HepG2 (cell line): ENCODE data around the gene ARGLU1. TPM values are rescaled to one million over a fixed set of nuclear protein-coding genes. Genes with fewer than 3 reads are reported as not detected.

ENCODE experiments used
- BRF2 ChIP-seq: sonication (generic); formaldehyde crosslinking; IDR thresholded peaks from 2 replicates; pipeline ENCODE4 v1.8.1; 2022; ENCODE audit warnings: mild to moderate bottlenecking, missing genetic modification reagents
- CEBPG ChIP-seq: IDR thresholded peaks from 2 replicates; pipeline ENCODE4 v1.6.1; 2016
- KMT2A ChIP-seq: sonication (generic); formaldehyde crosslinking; IDR thresholded peaks from 2 replicates; pipeline ENCODE4 v1.4.0; 2020; ENCODE audit warnings: missing genetic modification reagents
- MBD4 ChIP-seq: IDR thresholded peaks from 2 replicates; pipeline ENCODE4 v1.6.1; 2012; ENCODE audit warnings: low read length, inconsistent platforms, borderline replicate concordance
- MTA3 ChIP-seq: sonication (generic); formaldehyde crosslinking; IDR thresholded peaks from 2 replicates; pipeline ENCODE4 v1.4.0; 2020; ENCODE audit warnings: missing genetic modification reagents
- NFKB2 ChIP-seq: sonication (generic); formaldehyde crosslinking; IDR thresholded peaks from 2 replicates; pipeline ENCODE4 v1.4.0; 2020; ENCODE audit warnings: missing genetic modification reagents, borderline replicate concordance
- PHF21A ChIP-seq: sonication (generic); formaldehyde crosslinking; IDR thresholded peaks from 2 replicates; pipeline ENCODE4 v1.5.0; 2020; ENCODE audit warnings: mild to moderate bottlenecking, missing genetic modification reagents
- PRMT3 ChIP-seq: sonication (generic); formaldehyde crosslinking; IDR thresholded peaks from 2 replicates; pipeline ENCODE4 v1.8.1; 2022; ENCODE audit warnings: low read depth, mild to moderate bottlenecking, moderate library complexity, missing genetic modification reagents, borderline replicate concordance
- RFX5 ChIP-seq: IDR thresholded peaks from 2 replicates; pipeline ENCODE4 v1.6.1; 2011; ENCODE audit warnings: low read depth, low read length, improper control_type of control experiment
- RNF2 ChIP-seq: fragments of 450-650 bp; conservative IDR thresholded peaks from 2 replicates; pipeline ENCODE4 v1.6.1; 2016; ENCODE audit warnings: low read depth
- SMAD9 ChIP-seq: sonication (generic); formaldehyde crosslinking; IDR thresholded peaks from 2 replicates; pipeline ENCODE4 v1.5.1; 2020; ENCODE audit warnings: mild to moderate bottlenecking, missing genetic modification reagents
- SNAI1 ChIP-seq: sonication (generic); formaldehyde crosslinking; IDR thresholded peaks from 2 replicates; pipeline ENCODE4 v1.5.0; 2020; ENCODE audit warnings: mild to moderate bottlenecking, missing genetic modification reagents, borderline replicate concordance
- SP2 ChIP-seq: sonication (generic); formaldehyde crosslinking; IDR thresholded peaks from 2 replicates; pipeline ENCODE4 v1.5.1; 2020; ENCODE audit warnings: mild to moderate bottlenecking, missing genetic modification reagents
- TAF1 ChIP-seq: sonication (generic); formaldehyde crosslinking; IDR thresholded peaks from 2 replicates; pipeline ENCODE4 v1.4.0; 2020; ENCODE audit warnings: missing genetic modification reagents
- THYN1 ChIP-seq: sonication (generic); formaldehyde crosslinking; IDR thresholded peaks from 2 replicates; pipeline ENCODE4 v1.8.1; 2023; ENCODE audit warnings: low read depth, mild to moderate bottlenecking, moderate library complexity, missing genetic modification reagents, borderline replicate concordance
- ZFP37 ChIP-seq: sonication (generic); formaldehyde crosslinking; IDR thresholded peaks from 2 replicates; pipeline ENCODE4 v1.4.0; 2020; ENCODE audit warnings: missing genetic modification reagents, borderline replicate concordance
- ZNF224 ChIP-seq: sonication (generic); formaldehyde crosslinking; IDR thresholded peaks from 2 replicates; pipeline ENCODE4 v1.5.0; 2020; ENCODE audit warnings: mild to moderate bottlenecking, missing genetic modification reagents
- ZNF382 ChIP-seq: sonication (generic); formaldehyde crosslinking; IDR thresholded peaks from 2 replicates; pipeline ENCODE4 v1.5.0; 2020; ENCODE audit warnings: missing genetic modification reagents, mild to moderate bottlenecking, borderline replicate concordance
- ZNF567 ChIP-seq: sonication (generic); formaldehyde crosslinking; IDR thresholded peaks from 2 replicates; pipeline ENCODE4 v1.8.1; 2023; ENCODE audit warnings: mild to moderate bottlenecking, missing genetic modification reagents, borderline replicate concordance
- ZNF619 ChIP-seq: sonication (generic); formaldehyde crosslinking; IDR thresholded peaks from 2 replicates; pipeline ENCODE4 v1.4.0; 2020; ENCODE audit warnings: mild to moderate bottlenecking, missing genetic modification reagents
- ZNF639 ChIP-seq: conservative IDR thresholded peaks from 2 replicates; pipeline ENCODE4 v1.6.1; 2018; ENCODE audit warnings: missing genetic modification reagents
- ZNF772 ChIP-seq: sonication (generic); formaldehyde crosslinking; IDR thresholded peaks from 2 replicates; pipeline ENCODE4 v1.5.0; 2020; ENCODE audit warnings: mild to moderate bottlenecking, missing genetic modification reagents
- ZNF775 ChIP-seq: sonication (generic); formaldehyde crosslinking; IDR thresholded peaks from 2 replicates; pipeline ENCODE4 v1.4.0; 2020; ENCODE audit warnings: missing genetic modification reagents, mild to moderate bottlenecking, moderate library complexity, borderline replicate concordance
- polyA plus RNA-seq, 8 experiments: library from polyadenylated mRNA; depleted of rRNA in 3 of 8; stranded (reverse) in 7 of 8; unstranded in 1 of 8; fragments of >200 nt; fragmentation: Illumina TruSeq in 4 of 8; extraction: Trizol in 4 of 8; gene quantifications; 2 replicates each; pipeline versions ENCODE4 v1.2.1 to v1.2.3, GENCODE V29; 2011 to 2016; ENCODE audit warnings: low read depth in 4 of 8, missing spikeins in 1 of 8, mixed read lengths in 1 of 8; ENCODE audit not compliant: insufficient read depth in 1 of 8
- total RNA-seq, 5 experiments: library from RNA; depleted of rRNA; stranded (reverse); fragments of >200 nt; fragmentation: Illumina TruSeq; extraction: Trizol; gene quantifications; 2 replicates each; pipeline ENCODE4 v1.2.3, GENCODE V29; 2016; ENCODE audit warnings: low read depth in 1 of 5
- TF ChIP-seq, protein P1 (sequence below): sonication (generic); formaldehyde crosslinking; IDR thresholded peaks from 2 replicates; pipeline ENCODE4 v1.8.1; 2023; ENCODE audit warnings: mild to moderate bottlenecking, missing genetic modification reagents, borderline replicate concordance
- TF ChIP-seq, protein P2 (sequence below): sonication (generic); formaldehyde crosslinking; IDR thresholded peaks from 2 replicates; pipeline ENCODE4 v1.4.0; 2020; ENCODE audit warnings: missing genetic modification reagents, borderline replicate concordance

Gene ARGLU1
- total and polyA plus RNA-seq, 2 of the 13 experiments (the other 11 are each of a cell fraction or from before 2014, with no cell fraction given) = 47.1 to 70.6 TPM

GRCh38 chr13:106535552-106536243 lies 32.2 kb downstream of the ARGLU1 start, which contains the start of gene EFNB2 (continued):
- no peak for TF ChIP-seq PHF21A
- no peak for TF ChIP-seq ZNF382 (CRISPR knock-in tag)
- 0 out of 2 replicates have a peak, but pooled peaks have one; percentile 36 for TF ChIP-seq BRF2 (CRISPR knock-in tag)
- TF ChIP-seq ZNF567 (CRISPR knock-in tag) = no peak
- no peak for TF ChIP-seq ZNF772 (CRISPR knock-in tag)
- TF ChIP-seq RNF2 = 0 out of 2 replicates have a peak, but pooled peaks have one; percentile 45
- TF ChIP-seq MBD4 = no peak
- no peak for TF ChIP-seq CEBPG (CRISPR knock-in tag)
- TF ChIP-seq ZNF224 (CRISPR knock-in tag) = no peak
- no peak; the same call in 1 of the 2 replicates for TF ChIP-seq ZFP37 (CRISPR knock-in tag)
- TF ChIP-seq ZNF639 = no peak
- 0 out of 2 replicates have a peak, but pooled peaks have one; percentile 20 for TF ChIP-seq TAF1 (CRISPR knock-in tag)
- TF ChIP-seq PRMT3 (CRISPR knock-in tag) = no peak
- TF ChIP-seq, protein P1, sequence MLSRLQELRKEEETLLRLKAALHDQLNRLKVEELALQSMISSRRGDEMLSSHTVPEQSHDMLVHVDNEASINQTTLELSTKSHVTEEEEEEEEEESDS (CRISPR knock-in tag) = no peak
- no peak for TF ChIP-seq ZNF775
- TF ChIP-seq NFKB2 (CRISPR knock-in tag) = 0 out of 2 replicates have a peak, but pooled peaks have one; percentile 81
- no peak for TF ChIP-seq SMAD9 (CRISPR knock-in tag)
- TF ChIP-seq SP2 = peak; percentile 91
- TF ChIP-seq, protein P2, sequence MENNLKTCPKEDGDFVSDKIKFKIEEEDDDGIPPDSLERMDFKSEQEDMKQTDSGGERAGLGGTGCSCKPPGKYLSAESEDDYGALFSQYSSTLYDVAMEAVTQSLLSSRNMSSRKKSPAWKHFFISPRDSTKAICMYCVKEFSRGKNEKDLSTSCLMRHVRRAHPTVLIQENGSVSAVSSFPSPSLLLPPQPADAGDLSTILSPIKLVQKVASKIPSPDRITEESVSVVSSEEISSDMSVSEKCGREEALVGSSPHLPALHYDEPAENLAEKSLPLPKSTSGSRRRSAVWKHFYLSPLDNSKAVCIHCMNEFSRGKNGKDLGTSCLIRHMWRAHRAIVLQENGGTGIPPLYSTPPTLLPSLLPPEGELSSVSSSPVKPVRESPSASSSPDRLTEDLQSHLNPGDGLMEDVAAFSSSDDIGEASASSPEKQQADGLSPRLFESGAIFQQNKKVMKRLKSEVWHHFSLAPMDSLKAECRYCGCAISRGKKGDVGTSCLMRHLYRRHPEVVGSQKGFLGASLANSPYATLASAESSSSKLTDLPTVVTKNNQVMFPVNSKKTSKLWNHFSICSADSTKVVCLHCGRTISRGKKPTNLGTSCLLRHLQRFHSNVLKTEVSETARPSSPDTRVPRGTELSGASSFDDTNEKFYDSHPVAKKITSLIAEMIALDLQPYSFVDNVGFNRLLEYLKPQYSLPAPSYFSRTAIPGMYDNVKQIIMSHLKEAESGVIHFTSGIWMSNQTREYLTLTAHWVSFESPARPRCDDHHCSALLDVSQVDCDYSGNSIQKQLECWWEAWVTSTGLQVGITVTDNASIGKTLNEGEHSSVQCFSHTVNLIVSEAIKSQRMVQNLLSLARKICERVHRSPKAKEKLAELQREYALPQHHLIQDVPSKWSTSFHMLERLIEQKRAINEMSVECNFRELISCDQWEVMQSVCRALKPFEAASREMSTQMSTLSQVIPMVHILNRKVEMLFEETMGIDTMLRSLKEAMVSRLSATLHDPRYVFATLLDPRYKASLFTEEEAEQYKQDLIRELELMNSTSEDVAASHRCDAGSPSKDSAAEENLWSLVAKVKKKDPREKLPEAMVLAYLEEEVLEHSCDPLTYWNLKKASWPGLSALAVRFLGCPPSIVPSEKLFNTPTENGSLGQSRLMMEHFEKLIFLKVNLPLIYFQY (CRISPR knock-in tag) = no peak
- TF ChIP-seq THYN1 (CRISPR knock-in tag) = no peak
- TF ChIP-seq RFX5 = no peak
- no peak for TF ChIP-seq ZNF619 (CRISPR knock-in tag)
- no peak for TF ChIP-seq SNAI1 (CRISPR knock-in tag)
- TF ChIP-seq MTA3 (CRISPR knock-in tag) = no peak
- no peak for TF ChIP-seq KMT2A (CRISPR knock-in tag)
